Activated T-cell treated with anti-CD3 and anti-CD28 coated beads for 4 hours (primary cell): ENCODE measurements around the gene PRKN.

Experiments used
- DNase-seq: peaks from one replicate; pipeline ENCODE4 v3.0.0-alpha.2; 2020

The PRKN gene

DNA sequence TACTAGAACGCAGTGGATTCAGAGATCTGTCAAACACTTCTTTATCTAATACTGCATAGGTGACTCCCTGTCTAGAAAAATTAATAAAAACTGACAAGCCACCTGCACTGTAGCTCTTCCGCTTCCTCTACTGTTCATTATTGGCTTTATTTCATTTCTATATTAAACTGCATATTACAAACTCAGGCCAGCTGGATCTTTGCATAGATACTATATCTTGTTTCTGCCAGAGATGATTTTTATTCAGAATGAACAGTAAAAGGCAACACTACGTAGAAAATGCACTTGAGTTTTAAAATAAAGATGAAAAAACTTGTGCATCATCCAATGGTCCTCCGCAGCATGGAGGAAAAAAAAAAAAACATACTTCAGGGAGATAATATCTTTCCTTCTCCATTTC, 508.3 kb downstream of the PRKN start:
- no peak for DNase-seq

DNA sequence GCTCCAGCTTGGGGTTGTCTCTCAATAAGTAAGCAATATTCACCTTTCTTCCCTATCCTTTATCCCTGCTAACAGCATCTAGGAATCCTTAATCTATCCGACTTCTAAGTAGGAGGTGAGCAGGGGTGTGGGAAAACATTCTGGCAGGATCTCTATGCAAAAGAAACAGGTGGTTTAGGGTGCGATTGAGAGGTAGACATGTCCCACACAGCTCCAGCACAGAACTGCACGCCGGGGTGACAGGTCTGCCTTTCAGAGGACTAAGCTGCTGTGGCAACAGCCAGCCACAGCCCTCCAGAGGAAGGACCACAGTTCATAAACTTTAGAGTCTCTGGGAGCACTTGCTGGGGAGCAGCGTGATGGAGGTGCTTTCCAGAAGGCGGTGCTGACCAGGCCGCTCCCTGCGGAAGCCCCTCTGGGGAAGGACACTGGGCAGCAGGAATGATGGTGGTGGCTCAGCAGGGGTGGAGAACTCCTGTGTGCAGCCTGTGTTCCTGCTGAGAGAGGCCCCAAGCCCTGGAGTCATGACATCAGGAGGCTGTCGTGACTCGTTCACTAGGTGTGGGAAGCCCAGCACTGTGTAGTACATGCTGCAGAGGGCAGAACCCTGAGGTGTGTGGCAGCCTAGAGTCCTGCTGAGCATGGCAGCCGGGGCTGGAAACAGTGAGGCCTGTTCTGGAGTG, 509.6 kb downstream of the PRKN start:
- DNase-seq, result no peak

DNA sequence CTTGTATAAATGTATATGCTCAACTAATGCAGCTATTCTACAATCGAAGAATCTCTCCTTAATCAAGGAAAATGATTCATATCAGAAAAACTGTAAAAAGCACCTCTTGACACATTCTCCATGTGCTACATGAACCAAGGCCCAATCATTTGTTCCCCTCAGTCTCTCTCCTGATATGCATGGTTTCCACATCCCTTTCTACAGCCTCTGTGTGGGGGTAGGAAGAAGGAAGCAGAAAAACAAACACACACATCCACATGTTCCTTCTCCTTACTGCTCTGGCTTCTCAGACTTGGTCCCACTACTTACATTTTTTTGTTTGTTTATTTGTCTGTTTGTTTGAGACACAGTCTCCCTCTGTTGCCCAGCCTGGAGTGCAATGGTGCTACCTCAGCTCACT, 510.5 kb downstream of the PRKN start:
- DNase-seq, result no peak

DNA sequence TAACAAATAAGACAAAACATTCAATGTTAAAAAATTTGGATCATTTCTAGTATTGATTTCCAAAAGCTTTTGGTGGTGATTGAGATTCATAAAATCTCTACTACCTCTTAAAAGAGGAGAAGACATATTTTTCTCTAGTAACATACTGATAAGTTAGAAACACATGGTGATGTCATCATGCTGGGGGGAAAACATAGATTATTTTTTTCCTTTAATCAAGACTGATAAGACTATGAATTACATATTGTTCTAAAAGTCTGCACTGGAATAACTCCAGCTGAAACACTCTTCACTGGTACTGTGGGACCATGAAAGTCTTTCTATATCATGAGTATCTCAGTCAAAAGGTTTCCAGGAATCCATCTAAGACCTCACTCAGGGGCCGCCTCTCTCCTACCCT, 515.8 kb downstream of the PRKN start:
- no peak for DNase-seq

DNA sequence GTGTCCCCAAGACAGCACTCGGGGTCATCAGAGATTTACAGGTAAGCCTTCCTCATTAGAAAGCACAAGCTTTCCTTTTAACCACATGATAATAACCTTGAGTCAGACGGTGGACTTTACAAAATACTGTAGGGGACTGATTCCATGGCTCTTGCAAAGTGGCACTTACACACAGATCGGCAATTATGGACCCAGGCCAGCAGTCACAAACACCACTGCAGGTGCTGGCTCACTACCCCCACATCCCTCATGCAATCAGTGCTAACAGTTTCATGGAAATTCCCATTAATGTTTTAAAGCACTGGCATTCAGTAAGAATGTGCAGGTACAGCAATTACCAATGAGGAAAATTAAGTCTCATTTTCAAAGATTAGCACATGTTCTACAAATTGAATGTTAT, 516.5 kb downstream of the PRKN start:
- no peak for DNase-seq

DNA sequence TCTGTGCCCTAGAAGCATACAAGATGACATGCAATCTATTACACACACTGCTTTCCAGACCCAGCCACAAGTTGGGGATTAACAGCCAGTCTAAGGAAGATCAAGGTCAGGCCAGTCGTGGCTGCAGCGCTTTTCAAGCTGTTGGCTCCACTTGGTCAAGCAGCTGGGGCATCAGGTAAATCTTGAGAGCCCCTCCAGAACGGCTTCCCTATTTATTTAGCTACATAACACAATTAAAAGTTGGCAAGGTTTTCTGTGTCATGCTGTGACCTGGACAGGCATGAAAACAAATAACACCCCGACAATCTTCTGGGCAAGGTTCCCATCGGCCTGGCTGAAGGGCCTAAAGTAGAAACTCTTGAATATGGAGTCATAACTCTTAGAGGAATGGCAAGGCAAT, 524.3 kb downstream of the PRKN start:
- DNase-seq, result no peak

DNA sequence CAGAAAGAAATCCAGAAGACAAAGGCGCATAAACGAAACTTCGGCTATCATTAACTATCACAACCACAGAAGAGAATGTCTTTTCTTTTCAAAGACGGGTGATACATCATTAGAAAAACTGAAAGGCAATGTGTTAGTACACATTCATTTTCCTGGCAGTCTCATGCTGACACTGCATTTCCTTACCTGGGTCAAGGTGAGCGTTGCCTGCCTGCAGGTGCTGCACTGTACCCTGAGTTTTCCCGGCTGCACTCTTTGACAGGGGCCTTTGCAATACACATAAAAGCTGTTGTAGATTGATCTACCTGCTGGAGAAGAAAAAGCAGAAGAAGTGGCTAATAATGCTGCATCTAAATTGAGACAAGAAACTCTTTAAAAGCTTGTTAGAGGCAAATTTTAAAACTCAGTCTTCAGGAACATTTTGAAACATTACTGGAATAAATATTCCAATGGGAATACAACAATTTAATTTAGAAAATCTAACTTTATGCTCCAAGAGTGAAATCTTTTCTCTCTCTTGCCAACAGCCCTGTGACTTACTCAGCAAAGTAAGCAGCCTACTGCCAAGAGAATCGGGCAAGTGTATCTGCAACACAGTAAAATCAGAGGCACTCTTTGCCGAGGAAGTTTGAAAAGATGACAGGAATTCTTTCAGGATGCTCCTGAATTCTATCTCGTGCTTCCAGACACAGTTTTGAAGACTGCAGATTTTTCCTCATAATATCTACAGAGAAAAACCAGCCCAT, 526.4 kb downstream of the PRKN start:
- DNase-seq, result no peak

DNA sequence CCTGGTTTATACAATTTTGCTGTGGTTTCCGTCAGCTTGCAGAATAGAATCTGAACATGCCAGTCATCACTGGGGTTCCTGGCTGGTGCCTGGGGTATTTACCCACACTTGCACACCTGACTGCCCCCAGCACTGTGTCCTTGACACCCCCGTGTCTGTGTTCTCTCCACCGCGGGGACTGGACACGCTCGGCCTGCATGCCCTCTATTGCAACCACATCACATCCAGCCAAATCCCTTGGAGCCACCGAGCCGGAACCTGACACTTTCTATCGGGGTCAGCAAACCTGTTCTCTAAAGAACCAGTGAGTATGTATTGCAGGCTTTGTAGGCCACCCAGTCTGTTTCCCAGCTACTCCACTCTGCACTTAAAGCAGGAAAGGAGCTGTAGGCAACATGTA, 527.5 kb downstream of the PRKN start:
- DNase-seq, result no peak

DNA sequence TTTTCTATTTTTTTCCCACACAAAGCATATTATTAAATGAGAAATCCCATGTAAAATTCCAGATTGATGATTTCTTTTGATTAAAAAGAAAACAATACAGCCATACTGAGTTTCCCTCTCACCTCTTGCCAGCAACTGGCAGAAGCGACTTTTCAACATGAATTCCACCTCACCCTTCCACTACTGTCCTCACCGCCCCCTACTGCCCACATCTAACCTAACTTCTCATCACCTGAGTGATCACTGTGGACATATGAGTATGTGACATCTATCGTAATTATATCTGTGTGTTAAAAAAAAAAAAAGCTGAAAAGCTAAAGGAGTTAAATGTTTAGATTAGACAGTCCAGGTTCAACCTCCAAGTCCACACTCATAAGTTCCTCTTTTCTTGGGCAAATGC, 528.6 kb downstream of the PRKN start:
- no peak for DNase-seq

DNA sequence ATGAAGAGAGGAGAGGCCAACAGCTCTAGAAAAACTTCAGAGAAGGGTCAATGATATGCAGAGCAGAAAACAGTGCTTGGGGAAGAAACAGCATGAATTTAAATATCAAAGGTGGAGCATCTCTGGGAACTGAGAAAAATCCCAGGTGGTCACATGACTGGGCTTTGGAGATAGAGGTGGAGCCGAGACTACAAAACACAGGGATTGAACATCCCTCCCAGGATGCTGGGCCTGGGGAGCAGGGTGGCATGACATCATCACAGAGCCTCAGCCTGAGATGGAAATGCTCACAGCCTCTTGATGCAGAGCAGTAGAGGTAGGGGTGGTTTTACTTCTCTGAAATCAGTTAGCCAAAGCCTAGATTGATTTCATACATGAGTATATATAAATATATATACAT, 529.5 kb downstream of the PRKN start:
- DNase-seq, result no peak

DNA sequence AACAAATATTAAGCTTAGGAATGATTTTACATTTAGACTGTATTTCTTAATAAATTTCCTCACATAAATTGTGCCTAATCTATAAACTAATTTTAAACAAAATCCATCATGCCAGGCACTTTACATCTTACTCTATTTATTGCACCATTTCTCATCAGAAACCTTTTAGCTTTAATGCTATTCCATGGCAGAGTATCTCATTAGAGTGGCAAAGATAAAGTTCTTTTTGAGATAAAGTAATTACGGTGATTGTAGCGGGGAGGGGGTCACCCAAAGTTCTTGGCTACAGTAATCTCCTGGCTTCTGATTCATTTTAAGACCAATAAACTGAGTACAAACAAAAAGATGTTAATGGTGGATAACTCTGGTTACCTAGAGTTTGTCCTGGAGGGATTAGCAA, 532.1 kb downstream of the PRKN start:
- no peak for DNase-seq

DNA sequence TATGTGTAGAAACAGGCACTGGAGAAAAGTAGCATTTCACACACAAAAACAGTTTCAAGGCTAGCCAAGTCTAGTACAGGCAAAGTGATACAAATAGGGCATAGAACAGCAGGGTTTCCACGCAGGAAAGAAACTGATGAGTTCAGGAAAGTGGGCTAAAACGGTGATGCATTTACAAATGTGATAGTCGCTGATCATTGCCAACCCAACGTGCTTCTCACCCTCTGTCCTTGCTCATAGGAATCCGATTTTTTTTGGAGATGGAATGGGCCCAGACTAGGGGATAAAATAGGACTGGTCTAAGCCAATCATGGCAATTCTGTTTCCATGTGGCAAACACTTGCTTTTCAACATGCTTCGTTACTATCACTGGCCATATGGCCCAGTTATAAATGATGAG, 536.6 kb downstream of the PRKN start:
- no peak for DNase-seq

DNA sequence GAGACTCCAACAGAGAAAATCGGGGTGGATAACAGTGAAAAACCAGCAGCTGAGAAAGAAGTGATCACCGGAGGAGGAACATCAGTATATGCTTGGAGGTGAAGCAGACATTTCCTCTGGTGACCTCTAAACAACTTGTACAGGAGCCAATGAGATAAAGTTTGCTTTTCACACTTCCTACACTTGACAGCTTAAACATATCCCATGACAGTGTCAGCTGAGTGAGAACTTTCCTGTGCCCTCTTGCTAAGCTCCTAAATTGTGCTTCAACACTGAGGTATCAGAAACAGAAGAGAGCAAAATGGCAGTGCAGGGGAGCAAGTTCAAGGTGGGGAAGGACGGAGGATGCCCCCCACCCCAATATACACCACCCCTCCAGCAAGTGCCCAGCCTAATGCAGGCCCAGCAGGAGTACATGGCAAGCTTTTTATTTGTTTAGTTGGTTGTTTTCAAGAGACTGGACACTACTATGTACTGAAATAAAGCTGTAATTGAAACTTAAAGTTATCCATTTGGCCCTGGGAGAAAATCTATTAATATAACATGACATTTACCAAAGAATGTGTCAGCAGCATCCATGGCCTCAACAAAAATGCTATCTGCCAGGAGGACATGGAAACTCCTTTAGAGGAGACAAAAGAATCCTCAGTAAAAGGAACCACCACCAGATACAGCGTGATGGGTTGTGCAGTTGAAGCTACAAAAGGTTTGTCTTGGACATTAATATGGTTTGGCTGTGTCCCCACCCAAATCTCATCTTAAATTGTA, 540.2 kb downstream of the PRKN start:
- DNase-seq, result no peak

DNA sequence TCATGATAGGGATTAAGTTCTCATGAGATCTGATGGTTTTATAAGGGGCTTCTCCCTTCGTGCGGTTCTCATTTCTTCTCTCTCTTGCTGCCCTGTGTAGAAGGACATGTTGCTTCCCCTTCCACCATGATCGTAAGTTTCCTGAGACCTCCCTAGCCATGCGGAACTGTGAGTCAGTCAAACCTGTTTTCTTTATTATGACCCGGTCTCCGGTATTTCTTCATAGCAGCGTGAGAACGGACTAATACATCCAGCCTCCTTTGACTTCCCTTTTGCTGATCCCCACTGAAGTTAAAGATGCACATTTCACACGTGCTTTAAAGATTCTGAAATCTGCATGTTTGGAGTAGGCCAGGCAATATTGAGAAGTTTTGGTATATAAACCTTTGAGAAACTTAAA, 543.1 kb downstream of the PRKN start:
- no peak for DNase-seq

DNA sequence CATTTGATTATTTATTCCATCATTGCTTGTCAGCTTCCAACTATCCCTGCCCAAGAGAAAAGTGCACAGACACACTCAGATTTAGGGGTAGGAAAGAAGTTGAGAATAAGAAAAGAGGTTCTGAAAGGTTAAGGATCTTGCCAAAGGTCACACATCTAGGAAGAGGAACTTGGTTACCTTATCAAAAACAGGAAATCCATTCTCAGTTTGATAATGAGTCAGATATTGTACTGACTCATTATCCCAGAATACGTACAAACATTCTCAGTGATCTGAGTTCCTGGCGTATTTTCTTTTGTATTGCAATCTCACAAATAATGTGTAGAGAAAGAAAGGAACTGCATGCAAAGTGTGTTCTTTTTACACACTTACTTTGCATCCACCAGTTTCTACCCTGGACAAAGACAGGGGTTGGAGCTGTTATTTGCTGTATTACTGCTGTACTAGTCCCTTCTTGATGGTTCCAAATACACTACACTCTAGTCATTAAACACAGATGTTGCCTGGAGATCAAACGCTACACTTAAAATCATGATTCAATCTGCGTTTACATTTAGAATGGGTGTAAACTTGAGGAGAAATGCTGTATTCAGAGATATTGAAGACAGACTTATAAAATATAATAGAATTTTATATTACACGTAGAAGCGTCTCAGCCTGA, 545.7 kb downstream of the PRKN start:
- DNase-seq, result no peak

DNA sequence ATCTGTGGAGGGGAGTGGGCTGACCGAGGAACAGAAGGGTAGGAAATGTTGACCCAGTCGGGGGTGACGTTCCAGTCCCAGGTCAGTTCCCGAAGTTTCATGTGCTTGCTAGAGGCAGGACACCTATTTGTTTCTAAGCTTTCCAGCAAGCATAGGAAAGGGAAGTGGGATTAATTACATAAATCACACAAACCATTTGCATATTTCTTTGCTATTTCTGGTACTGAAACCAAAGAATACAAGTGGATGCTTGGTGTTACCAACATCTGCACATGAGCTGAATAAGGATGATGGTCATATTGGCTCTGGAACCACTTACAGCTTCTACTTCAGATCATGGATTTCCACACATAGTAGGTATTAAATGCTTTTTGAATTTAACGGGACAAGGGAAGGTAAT, 546.5 kb downstream of the PRKN start:
- DNase-seq, result no peak

DNA sequence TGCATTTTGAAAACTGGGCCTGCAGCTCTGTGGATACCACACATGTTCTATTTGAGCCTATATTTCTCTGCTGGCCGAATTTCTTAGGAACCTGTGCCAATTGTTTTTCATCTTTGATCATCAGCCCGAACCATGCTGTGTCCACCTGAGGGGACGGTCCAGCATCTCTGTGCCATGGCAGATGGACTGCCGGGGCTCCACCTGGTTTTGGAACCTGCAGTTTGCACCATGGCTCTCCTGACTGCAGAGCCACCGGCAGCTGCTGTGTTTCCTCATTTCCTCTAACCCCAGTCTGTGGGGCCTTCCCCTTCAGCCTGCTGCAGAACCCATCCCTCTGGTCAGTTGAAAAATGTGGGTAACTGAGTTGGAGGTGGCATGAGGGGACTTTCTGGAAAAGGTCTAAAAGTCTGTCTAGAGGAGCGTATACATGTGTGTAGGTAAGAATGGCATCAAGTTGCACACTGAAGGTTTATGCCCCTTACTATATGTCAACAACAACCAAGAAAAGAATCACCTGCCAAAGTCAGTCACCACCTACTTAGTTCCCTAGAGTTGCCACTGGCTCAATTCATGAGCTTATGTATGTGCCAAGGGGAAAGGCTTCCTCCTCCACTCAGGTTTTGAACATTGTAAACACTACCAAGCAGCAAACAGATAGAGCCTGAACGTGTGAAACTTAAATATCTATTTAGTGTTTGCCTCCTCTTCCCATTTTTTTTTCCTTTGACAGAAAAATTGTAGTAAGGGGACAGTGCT, 548.2 kb downstream of the PRKN start:
- no peak for DNase-seq

DNA sequence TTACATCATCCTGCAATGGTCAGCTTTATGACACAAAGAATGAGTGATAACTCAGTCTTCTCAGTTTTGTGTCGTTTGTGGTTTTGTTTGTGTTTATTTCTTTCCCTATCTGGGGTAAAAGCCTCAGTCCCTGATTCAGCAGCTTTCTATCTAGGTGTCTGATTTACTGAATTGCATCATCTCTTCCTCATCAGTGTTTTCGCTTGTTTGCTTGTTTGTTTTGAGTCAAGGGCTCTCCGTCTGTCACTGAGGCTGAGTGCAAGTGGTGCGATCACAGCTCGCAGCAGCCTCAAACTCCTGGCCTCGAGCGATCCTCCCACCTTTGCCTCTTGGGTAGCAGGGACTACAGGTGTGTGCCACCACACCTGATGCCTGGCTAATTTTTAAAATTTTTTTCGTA, 548.9 kb downstream of the PRKN start:
- DNase-seq, result no peak

DNA sequence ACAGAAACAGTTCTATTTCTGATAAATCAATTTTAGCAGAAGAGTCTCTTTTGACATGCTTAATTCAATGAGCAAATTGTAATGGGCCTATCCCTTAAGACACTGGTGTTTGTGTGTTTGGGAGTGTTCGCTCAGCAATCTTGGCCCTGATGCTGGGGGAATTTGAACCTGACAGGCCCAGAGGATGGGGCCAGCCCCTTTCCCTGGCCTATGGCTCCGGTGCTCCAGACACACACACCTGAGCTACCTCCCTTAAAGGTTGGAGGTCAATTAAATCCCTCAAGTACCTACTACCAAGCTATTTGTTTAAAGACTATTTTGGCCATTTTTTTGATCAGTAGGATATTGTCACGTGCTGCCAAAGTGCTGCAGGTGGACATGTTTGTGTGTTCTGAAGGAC, 549.3 kb downstream of the PRKN start:
- DNase-seq, result no peak

DNA sequence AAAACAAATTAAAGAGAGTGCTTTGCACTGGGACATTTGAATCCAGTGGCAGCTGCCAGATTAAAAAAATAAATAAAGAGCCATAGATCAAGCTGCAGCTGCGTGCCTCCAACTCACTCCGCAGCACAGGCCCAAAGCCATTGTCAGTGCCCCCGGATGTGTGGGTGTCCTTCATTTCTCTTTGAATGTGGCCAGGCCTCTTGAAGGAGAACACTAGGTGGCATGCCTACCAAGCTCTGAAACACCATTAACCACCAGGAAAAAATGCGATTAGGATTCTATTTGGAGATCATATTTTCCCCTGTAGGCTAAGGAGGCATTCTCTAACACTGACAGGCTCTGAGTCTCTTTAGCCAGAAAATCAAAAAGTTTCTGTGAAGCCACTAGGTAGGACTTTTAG, 549.8 kb downstream of the PRKN start:
- no peak for DNase-seq

DNA sequence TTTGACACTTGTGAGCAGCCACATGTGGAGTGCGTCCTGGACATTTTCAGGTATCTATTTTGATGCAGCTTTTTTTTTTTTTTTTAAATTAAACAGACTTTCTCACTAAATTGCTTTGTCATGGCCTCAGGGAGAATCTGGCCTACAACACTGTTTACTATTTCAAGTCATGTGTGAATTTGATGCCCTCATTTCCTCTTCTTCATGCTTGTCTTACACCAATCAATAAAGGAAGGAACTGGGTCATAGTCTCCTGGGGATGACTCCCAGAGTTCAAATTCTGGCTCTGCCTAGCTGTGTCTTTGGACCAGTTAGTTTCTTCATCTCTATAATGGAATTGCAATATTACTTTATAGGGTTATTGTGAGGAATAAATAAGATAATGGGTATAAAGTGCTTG, 554.1 kb downstream of the PRKN start:
- DNase-seq, result no peak

DNA sequence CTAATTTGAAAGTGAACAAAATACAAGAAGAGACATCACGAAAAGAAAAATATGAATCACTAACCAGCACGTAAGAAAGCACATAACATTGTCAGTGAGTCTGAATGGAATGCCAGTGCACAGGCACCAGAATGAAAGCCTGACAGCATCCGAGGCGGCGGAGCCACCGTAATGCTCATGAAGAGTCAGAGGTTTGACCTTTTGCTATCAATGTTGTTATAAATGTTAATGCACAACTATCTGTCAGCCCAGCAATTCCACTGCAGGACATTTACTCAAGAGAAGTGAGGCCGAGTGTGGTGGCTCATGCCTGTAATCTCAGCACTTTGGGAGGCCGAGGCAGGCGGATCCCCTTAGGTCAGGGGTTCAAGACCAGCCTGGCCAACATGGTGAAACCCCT, 562.1 kb downstream of the PRKN start:
- no peak for DNase-seq
